Left lobe of liver (tissue), 2 donors: Measurements from ENCODE around the gene NIPAL3. TPM values are rescaled to one million over a fixed set of nuclear protein-coding genes. Genes with fewer than 3 reads are reported as not detected.
"Not testable (repeated sequence)": the region's sequence is repeated elsewhere in the genome, so short reads cannot be mapped to it uniquely, and the experiment has no call there.

ENCODE experiments used
- ATAC-seq: fragments of 200-7000 bp; cut with Tn5 transposase; one replicate; pipeline ENCODE4 v1.9.1; 2020; ENCODE audit warnings: mild to moderate bottlenecking, moderate library complexity
- DNase-seq: peaks from one replicate; pipeline ENCODE4 v3.0.0-alpha.2; 2020; ENCODE audit warnings: low spot score
- total RNA-seq: library from RNA; stranded (reverse); gene quantifications from one replicate; pipeline ENCODE4 v1.2.1, GENCODE V29; 2021
- donor health status: DM: no; HTN: no; CAD: no; lungs with moderate emphysema.
- donor health status: DM: no; HTN: yes; CAD: no.

The NIPAL3 gene
- total RNA-seq, 1 donor from 2014 or later = 6.3 TPM

- ATAC-seq (no peak), DNase-seq (no peak)
Measured at GRCh38 chr1:24486331-24487065, 70.9 kb downstream of the NIPAL3 start.

- DNase-seq (no peak), ATAC-seq (no peak)
Measured at GRCh38 chr1:24487455-24487854, 71.9 kb downstream of the NIPAL3 start.

DNA sequence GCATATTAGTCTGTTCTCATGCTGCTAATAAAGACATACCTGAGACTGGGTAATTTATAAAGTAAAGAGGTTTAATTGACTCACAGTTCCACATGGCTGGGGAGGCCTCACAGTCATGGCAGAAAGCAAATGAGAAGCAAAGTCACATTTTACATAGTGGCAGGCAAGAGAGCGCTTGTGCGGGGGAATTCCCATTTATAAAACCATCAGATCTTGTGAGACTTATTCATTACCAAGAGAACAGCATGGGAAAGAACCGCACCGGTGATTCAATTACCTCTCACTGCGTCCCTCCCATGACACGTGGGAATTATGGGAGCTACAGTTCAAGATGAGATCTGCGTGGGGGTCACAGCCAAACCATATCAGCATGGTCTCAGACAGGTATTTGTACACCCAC, 72.6 kb downstream of the NIPAL3 start:
- not testable (repeated sequence) for ATAC-seq, DNase-seq

GRCh38 chr1:24489674-24490073, 74.1 kb downstream of the NIPAL3 start:
- ATAC-seq = no peak

DNA sequence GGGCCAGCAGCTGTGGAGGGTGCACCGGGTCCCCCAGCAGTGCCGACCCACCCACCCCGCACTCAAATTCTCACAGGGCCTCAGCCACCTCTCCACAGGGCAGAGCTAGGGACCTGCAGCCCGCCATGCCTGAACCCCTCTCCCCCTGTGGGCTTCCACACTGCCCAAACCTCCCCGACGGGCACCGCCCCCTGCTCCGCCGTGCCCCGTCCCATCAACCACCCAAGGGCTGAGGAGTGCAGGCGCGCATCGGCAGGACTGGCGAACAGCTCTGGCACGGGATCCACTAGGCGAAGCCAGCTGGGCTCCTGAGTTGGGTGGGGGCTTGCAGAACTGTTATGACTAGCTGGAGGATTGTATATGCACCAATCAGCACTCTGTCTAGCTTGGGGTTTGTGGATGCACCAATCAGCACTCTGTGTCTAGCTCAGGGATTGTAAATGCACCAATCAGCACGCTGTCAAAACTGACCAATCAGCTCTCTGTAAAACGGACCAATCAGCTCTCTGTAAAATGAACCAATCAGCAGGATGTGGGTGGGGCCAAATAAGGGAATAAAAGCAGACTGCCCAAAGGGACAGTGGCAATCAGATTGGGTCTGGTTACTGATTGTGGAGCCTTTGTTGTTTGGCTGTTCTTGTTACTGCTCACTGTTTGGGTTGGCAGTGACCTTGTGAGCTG, 74.6 kb downstream of the NIPAL3 start:
- ATAC-seq (no peak), DNase-seq (no peak)

More at GRCh38 chr1:24489674-24490073, 74.1 kb downstream of the NIPAL3 start:
- no peak for DNase-seq

DNA sequence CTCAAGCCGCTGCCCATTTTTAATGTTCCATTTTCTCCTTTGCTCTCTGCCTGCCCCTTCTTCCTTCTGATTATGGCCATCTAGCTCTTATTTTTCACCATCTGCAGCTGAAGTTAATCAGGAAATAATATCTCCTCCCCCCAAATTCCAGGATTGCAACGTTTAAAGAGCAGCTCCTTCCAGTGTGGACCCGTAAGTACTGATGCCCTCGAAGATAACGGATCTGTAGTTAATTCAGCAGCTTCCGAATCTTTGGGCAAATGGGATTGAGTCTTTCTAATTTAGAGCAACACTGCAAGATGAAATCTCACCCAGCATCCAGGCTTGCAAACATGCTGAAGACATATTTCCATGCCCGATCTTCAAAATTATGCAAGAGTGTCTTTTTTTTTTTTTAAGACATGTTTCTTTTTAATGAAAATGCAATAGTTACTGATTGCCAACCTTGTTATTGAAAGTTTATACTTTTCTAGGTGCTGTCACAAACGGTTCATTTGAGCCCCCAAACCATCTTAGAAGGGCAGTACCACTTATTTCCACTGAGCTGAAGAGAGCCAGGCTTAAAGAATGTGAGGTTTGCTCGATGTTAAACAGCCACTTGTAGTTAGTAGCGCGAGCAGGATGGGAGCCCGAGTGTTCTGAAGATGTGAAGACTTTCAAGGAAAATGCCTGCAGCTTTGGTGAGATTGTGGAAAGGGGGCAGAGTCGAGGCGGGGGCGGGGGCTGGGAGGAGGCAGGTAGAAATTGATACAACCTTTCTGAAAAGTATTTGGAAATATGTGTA, 76.2 kb downstream of the NIPAL3 start:
- DNase-seq (no peak), ATAC-seq (no peak)

DNA sequence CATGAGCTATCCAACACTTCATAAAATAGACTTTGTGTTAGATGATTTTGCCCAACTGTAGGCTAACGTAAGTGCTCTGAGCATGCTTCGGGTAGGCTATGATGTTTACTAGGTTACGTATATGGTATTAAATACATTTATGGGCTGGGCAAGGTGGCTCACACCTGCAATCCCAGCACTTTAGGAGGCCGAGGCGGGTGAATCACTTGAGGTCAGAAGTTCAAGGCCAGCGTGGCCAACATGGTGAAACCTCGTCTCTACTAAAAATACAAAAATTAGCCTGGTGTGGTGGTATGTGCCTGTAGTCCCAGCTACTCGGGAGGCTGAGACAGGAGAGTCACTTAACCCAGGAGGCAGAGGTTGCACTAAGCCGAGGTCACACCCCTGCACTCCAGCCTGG, 77.3 kb downstream of the NIPAL3 start:
- ATAC-seq, DNase-seq: not testable (repeated sequence)

GRCh38 chr1:24493785-24494184, 78.2 kb downstream of the NIPAL3 start:
- DNase-seq (no peak), ATAC-seq (no peak)

GRCh38 chr1:24498589-24498988, 83.0 kb downstream of the NIPAL3 start:
- DNase-seq (no peak), ATAC-seq (no peak)

DNA sequence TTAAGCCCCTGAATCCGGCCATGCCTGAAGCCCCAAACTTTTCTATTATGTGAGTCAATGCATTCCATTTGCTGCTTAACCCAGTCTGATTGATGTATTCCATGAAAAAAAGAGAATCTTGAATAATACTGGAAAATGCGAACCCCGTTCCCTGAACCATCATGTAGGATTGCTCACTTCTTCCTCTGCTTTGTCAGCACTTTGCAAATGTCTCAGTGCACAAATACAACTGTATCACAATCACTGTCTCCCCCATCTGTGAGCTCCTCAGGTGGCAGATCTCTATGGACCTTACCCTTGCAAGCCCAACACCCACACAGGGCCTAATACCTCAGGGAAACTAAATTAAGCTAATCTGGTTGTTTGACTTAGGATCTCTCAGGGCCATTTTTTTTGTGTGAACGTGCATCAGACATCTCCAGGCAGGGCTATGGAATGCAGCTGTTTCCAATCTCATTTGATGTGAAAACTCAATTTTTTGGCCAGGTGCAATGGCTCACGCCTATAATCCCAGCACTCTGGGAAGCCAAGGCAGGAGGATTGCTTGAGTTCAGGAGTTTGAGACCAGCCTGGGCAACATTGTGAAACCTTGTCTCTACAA, 84.9 kb downstream of the NIPAL3 start:
- DNase-seq = no peak
- no peak for ATAC-seq

DNA sequence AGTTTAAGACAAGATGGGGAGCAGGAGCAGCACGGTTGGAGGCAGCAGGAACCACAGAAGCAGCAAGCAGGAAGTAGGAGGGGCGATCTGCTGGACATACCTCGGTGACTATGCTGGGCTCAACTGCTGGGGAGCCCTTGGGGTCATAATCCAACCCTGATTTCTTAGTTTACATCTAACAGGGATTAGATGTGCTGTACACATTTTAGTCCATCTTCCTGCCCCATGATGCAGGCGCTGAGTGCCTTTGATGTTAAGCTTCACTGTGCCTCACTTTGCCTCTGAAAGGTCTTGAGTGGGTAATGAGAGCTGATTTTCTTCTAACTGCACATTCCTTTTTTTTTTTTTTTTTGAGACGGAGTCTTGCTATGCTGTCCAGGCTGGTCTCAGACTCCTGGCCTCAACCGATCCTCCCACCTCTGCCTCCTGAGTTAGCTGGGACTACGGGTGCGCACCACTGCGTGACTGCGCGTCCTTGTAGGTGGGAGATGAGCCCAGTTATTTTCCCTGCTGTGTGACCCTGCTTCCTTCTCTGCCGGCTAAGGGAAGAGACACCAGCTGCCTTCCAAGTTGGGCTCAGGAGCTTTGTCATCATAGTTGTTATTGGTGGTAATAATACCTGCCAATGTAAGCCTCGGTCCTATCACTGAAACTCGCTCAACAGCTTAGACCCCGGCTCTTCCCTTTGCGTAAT, 85.9 kb downstream of the NIPAL3 start:
- DNase-seq (no peak), ATAC-seq (no peak)

GRCh38 chr1:24502065-24502708, 86.6 kb downstream of the NIPAL3 start:
- ATAC-seq = peak; percentile 71
- peak; percentile 63 for DNase-seq

DNA sequence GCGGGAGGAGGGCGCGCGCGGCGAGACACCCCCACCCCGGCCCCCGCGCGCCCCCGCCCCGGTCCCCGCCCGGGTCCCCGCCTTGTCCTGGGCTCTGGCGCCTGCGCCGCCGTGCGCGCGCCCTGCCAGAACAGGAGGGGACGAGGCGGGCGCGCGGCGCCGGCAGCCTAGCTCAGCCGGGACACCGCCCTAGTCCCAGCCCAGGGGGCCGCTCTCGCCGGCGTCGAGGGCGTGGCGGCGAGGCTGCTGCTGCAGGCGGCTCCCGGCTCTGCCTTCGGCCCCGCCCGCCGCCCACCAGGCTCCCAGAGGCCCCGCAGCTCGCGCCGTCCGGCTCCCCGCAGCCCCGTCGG, 87.1 kb downstream of the NIPAL3 start, which contains the start of gene RCAN3:
RCAN3 (plus strand) TSS at position 128 of the 350 bp plus-strand sequence. CDS start 11,537 bp downstream, outside the sequence.
- peak; percentile 82 for DNase-seq
- peak; percentile 96 for ATAC-seq

GRCh38 chr1:24503059-24503751, 87.6 kb downstream of the NIPAL3 start:
- no peak for DNase-seq

GRCh38 chr1:24503870-24504523, 88.4 kb downstream of the NIPAL3 start:
- no peak for ATAC-seq

More at GRCh38 chr1:24503059-24503751, 87.6 kb downstream of the NIPAL3 start:
- no peak for ATAC-seq

DNA sequence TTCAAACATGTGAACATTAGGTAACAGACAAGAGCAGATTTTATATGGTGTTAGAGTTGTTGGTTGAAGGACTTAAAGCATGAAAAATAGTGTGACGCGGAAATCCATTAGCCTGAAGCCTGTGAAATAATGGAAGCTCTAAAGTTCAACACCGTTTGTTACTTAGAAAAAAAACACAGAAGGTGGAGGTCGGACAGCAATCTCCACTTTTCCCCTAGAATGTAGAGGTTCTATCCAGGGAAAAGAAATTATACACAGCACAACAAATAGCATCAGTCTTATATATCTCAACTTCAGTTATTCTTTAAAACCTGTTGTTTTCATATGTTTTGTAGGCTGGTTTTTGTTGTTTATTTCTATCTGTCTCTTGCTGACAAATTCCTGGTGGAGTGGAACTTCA, 89.0 kb downstream of the NIPAL3 start:
- no peak for DNase-seq
- no peak for ATAC-seq

More at GRCh38 chr1:24503870-24504523, 88.4 kb downstream of the NIPAL3 start:
- DNase-seq = no peak

DNA sequence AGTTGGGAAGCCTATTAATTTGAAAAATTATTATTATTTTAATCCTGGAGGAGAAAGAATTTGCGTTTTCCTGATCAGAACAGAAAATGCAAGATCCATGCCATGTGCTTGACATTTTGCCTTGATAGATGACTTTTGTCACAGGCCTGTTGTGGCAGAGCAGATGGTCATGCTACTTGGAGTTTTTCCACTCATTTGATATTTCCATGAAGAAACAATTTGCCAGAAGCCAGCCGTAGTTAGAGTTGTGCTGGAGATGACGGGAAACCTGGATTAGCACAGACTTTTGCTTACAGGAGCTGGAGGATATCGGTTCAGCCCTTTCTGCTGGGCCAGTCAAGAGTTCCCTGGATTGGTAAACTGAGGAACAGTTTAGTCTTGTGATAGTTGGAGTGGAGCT, 90.2 kb downstream of the NIPAL3 start:
- no peak for ATAC-seq
- no peak for DNase-seq

DNA sequence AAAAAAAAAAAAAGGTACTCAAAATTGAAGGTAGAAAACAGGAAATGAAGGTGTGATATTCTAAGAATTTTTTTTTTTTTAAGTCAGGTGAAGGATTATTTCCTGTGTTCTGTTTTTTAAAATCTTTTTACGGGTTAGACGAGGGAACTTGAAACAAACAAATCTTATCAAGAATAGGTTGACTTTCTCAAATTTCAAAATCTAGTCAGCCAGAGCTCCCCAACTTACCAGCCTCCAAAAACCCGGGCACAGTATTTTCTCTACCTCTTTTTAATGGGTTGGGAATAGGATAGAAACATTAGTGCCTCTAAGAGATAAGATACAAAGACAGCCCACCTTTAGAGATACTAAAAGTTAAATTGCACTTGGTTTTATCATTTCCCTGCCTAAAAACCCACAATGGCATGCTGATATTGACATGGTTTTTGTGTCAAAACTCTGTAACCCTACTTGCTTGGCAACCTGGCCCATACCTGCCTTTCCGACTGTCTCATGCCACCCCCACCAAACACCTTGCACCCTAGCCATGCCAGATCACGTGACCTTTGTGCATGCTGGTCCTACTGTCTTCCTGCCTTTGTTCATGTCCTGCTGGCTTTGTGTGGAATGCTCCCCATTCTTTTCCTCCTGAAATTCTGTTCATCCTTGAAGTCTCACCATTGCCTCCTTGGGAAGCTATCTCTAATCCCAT, 91.2 kb downstream of the NIPAL3 start:
- no peak for ATAC-seq
- no peak for DNase-seq
